Measurements from ENCODE around the gene DENND1A.
"Not testable (repeated sequence)": the region's sequence is repeated elsewhere in the genome, so short reads cannot be mapped to it uniquely, and the experiment has no call there.

DENND1A gene

DNA sequence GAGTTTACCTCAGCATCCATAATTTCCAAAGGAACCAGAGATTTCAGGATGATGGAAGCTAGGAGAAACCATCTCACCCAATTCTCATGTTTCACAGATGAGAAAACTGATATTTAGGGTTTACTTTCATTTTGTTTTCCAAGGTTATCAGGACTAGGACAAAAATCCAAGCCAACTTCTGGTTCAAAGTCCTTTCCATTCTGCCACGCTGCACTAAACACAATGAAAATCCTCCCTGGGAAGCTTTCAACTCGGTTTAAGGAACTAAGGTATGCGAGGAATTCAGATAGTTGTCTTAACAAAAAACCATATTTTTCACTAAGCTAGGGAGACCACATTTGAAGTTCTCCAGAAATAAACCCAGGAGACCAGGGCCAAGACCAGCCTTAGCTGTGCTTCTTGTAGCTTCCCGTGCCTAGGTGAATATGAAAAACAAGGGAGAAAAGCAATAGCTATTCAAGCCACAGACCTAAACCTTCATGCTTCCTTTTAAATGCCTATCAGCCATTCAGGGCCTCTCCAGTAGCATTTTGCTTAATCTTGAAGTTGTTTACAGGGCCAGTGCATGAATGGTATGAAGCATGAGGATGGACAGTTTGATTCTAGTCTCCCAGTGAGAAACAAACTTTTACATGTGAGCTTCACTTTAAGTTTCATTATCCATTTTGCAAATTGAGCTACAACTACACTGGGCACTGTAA lies 167.9 kb downstream of the DENND1A start:
- no peak for DNase-seq

DNA sequence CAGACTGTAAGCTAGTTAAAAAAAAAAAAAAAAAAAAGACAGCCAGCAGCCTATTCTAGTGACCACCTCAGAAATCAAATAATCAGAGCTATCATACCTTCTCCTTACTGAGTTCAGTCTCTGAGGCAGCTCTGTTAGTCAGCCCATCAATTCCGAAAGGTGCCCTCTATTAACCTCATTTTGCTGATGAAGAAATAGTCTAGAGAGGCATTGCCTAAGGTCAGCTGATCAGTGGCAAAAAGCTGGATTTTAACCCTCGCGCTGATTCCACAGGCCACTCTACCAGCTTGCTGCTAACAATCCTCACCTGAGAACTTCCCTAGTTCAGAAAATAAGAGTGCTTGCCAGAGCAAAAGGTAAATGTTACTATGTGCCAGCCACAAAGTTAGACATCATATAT lies 172.0 kb downstream of the DENND1A start:
- DNase-seq, result no peak

DNA sequence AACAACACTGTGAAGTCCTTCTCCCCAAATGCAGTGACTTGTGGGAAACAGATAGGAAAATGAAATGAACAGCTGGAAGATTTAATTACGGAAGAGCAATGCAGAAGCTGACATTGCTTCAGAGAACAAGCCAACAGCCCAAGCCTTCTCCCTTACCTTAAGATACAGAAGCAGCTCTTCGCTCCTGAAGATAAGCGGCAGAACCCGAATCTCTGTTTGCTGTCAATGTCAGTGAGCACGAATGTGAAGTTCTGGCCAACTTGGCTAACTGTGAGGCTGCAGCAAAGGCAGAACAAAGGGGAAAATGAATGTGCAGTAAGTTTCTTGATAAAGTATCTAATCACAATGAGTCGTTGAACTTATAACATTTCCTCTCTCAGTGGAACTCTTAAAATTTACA lies 172.4 kb downstream of the DENND1A start:
- no peak for DNase-seq

- DNase-seq, result no peak
These were observed 173.3 kb downstream of the DENND1A start for GRCh38 chr9:123756484-123757106.

GRCh38 chr9:123753669-123754258 lies 176.2 kb downstream of the DENND1A start:
- no peak for DNase-seq

DNA sequence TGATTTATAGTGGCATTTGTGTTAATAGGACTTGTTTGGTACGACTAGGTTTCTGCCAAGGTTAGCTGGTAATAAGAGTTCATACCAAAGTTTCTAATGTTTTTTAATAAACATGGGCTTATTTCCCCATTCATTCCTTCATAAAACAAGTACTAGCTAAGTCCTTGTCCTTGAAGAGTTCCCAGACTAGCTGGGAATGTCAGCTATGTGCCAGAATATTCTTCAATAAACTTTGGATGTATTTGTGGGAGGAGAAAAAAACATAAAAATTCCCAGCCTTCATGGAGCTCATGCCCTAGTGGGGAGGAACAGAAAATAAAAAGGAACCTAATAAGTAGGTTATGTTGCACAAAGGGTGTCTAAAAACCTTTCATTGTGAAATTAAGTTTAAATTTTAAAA lies 176.9 kb downstream of the DENND1A start:
- no peak for DNase-seq

DNA sequence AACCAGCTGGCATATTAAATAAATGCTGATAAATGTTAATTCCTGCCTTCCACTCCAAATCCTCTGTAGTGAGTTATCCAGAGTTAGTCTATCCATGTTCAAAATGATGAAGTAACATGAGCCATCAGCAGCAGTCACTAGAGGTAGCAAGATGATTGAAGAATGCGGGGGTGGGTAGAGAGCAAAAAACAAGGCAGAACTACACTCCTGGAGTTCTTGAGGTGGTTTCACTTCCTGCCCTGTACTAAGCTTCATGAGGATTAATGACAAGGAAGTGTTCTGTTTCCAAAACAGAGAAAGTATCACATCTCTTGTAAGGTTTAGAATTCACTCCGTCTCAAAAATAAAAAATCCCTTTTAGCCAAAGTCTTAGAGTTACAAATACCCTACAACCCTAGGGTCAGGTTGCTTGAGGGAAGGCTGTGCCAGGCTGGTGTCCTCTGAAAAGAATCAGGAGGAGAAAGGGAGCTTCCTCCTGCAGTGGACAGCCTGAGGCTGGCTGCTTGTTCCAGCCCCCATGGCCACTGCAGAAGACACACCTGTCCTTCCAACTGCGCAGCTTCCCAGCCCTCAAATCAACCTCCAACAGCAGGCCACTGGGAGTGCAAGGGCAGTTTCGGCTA lies 180.2 kb downstream of the DENND1A start:
- no peak for DNase-seq

GRCh38 chr9:123746765-123747164 lies 183.2 kb downstream of the DENND1A start:
- no peak for DNase-seq

- no peak for DNase-seq
These were observed 184.0 kb downstream of the DENND1A start for GRCh38 chr9:123745933-123746332.

GRCh38 chr9:123745451-123745850 lies 184.5 kb downstream of the DENND1A start:
- no peak for DNase-seq

- no peak for DNase-seq
These were observed 186.2 kb downstream of the DENND1A start for GRCh38 chr9:123743737-123744136.

DNA sequence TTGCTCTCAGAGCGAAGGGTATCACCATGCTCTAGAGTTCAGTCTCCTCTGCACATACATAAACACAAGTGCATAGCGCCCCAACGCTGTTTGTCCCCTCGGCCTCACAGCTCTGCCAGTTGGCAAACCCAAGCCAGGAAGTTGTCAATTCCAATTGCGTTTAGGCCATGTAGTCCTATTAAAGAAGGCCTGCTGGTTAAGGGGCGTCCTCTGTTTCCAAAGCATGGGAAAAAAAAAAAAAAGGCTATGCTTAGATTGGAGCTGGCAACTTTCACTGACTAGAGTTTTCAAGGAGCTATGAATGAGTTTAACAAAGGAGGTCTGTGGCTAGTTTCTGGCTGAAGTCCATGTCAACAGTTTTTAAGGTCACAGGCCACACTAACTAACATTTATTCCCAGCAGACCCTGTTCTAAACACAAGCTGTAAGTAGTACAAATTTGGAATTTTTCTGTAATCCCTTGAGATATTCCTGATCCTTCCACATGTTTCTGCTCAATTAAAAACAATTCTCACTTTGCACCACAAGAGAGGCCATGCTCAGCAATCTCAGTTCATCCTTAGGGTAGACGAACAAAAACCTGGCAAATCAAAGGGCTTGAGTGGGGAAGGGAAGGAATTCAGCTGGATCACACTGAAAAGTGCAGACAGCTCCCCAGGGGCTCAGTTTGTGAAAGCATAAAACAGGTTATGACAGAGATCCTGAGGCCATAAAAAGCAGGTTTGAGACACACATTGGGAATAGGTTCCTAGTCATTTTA lies 187.7 kb downstream of the DENND1A start:
- DNase-seq, result no peak

DNA sequence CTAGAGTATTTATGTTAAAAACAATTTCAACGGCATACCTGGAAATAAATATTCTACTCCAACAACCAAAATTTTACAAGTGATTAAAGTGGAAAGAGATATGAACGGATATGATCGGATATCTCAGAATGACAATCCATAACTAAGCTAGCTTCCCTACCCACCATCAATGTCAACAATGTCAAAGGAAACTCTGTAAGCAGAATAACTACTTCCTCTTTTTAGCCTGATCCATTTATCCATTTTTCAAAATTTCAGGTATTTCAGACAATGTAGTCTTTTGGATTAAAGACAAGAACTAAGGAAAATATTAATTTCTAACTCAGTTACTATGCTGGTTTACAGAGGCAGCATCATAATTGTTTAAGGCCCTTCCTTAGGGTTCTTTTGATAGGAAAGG lies 188.7 kb downstream of the DENND1A start:
- no peak for DNase-seq

- no peak for DNase-seq
These were observed 190.0 kb downstream of the DENND1A start for GRCh38 chr9:123739902-123740301.

DNA sequence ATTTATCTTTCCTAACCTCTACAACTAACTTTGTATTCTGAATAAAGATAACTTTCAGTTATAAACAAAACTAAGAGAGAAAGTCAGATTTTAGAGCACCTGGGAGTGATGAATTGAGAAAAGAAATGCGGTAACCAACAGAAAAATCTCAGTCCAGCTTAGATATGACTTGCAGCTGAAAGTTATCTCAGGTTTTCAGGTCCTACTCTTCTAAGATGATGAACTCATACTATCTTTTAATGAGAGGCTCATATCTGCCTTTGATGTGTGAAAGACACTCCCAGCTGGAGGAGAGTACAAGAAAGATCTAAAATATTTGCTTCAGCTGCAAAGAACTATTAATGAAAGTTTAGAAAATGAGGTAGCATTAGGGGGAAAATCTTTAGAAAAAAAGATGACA lies 190.5 kb downstream of the DENND1A start:
- no peak for DNase-seq

DNA sequence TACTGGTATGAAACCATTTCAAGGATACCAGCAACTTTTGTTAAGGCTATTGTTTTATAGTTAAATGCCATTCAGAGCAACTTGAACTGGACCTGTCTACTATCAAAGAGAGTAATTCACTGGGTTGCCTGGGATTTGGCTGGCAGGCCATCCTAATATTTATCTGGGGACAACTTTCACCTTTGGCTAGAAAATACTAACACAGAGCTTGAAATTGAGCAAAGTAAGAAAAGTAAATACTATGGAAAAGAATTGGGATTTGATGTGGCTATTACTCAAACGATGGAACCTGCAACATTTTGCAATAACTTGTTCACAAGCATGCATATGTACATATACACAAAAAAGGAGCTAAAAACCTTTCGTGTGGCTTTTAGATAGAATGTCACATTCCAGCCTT lies 191.3 kb downstream of the DENND1A start:
- no peak for DNase-seq

- no peak for DNase-seq
These were observed 194.6 kb downstream of the DENND1A start for GRCh38 chr9:123735376-123735775.

- not testable (repeated sequence) for DNase-seq
These were observed 201.4 kb downstream of the DENND1A start for GRCh38 chr9:123728571-123728970.

DNA sequence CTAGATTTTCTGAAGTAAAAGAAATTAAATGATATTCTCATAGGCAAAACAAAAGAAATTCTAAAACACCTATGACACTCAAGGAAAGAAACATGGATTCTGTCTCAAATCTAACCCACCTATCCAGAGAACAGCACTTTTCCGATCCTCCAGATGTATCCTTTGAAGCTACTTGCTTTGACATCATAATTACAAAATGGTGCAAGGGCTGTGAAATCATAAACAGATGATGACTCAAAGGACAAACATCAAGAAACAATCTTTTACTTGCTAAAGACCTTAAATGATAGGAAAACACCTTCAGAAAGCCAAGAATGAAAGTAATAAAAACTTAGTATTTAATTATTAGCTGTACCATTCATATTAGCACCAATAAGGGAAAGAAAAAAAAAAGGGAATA lies 202.6 kb downstream of the DENND1A start:
- DNase-seq, result no peak

DNA sequence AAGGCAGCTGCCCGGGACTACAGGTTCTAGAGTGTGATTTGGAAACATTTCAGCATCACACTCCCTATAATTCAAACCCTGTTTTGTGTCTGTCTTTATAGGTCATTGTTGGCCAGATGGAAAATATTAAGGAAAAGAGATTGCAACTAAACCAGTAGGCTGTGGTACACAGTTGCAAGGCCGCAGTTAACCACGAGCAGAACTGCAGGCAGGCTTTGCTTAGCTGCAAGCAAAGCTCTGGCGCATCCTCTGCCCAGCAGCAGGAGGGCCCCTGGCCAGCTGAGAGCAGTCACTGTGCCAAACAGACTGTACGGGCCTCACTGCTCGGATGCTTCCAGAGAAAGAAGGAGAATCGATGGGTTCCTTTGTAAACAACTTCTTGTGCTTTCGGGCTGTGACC lies 204.5 kb downstream of the DENND1A start:
- no peak for DNase-seq

DNA sequence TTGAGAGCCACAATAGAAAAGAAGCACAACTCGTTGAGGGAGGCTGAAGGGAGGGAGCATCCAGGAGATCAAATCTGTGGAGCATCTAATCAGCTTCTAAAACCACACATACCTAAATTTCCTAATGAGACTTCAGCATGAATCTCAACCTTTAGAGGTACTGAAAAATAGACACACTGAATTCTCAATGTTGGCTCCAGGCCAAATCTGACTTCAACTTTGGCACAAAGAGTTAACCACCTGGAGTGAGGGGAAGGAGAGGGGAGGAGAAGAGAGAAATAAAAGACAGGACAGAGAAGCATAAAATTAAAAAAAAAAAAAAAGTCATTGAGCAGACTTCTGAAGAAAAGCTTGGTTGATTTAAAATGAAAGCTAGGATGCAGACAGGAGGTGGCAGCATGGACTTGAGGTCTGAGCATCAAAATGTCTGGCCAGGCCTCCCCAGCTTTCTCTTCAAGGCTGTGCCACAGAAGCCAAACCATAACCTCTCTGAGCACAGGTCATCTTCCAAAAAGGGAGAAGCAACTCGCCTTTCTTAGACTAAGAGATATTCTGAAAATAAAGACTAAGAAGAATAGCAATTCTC lies 205.6 kb downstream of the DENND1A start:
- no peak for DNase-seq

DNA sequence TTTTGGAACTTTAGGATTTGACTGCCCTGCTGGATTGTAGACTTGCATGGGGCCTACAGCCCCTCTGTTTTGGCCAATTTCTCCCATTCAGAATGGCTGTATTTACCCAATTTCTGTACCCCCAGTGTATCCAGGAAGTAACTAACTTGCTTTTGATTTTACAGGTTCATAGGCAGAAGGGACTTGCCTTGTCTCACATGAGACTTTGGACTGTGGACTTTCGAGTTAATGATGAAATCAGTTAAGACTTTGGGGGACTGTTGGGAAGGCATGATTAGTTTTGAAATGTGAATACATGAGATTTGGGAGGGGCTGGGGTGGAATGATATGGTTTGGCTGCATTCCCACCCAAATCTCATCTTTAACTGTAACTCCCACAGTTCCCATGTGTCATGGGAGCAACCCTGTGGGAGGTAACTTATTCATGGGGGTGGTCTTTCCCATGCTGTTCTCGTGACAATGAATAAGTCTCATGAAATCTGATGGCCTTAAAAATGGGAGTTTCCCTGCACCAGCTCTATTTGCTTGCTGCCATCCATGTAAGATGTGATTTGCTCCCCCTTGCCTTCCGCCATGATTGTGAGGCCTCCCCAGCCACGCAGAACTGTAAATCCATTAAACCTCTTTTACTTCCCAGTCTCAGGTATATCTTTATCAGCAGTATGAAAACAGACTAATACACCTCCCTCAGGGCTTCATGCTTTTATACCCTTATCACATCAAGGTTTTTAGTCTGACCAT lies 206.6 kb downstream of the DENND1A start:
- DNase-seq, result no peak
